Prostate gland (tissue), 2 donors: ENCODE measurements around the gene CAT.

Experiments used
- CTCF ChIP-seq, 4 experiments: fragments of 200-600 bp in 2 of 4; fragments of 450-650 bp in 2 of 4; sonication (generic) in 2 of 4; IDR thresholded peaks; 1 replicate in 3 of 4; 2 replicates in 1 of 4; pipeline ENCODE4 v1.5.1; 2016 to 2019; ENCODE audit warnings: antibody characterized with exemption in 4 of 4, mild to moderate bottlenecking in 2 of 4, moderate library complexity in 2 of 4
- POLR2AphosphoS5 ChIP-seq: sonication (generic); formaldehyde crosslinking; IDR thresholded peaks from one replicate; pipeline ENCODE4 v1.6.1; 2017; ENCODE audit warnings: antibody characterized with exemption

GRCh38 chr11:34457607-34458006 lies 18.9 kb downstream of the CAT start:
- no peak for TF ChIP-seq POLR2AphosphoS5
- TF ChIP-seq CTCF (IDR thresholded peaks at IDR 0.05) = no peak
